Spleen (tissue), 11 donors: ENCODE data around the gene NLGN1. TPM values are rescaled to one million over a fixed set of nuclear protein-coding genes. Genes with fewer than 3 reads are reported as not detected.

ENCODE experiments used
- DNase-seq: peaks from one replicate; pipeline ENCODE4 v3.0.0-alpha.2; 2020
- H3K27ac ChIP-seq, 8 donors: fragments of 200-600 bp; sonication (generic) in 7 of 8; 1 replicate in 4 of 8; 2 replicates in 4 of 8; pipeline versions ENCODE4 v1.5.0 to v1.8.0; 2016 to 2021; ENCODE audit warnings: inconsistent platforms in 4 of 8, mild to moderate bottlenecking in 4 of 8, moderate library complexity in 1 of 8
- H3K27me3 ChIP-seq, 7 donors: fragments of 200-600 bp; sonication (generic) in 6 of 7; replicated peaks in 1 of 7; 1 replicate in 4 of 7; 2 replicates in 3 of 7; pipeline versions ENCODE4 v1.5.0 to v1.8.0; 2016 to 2021; ENCODE audit warnings: inconsistent platforms in 3 of 7, mild to moderate bottlenecking in 1 of 7
- H3K36me3 ChIP-seq, 6 donors: fragments of 200-600 bp; sonication (generic) in 5 of 6; 1 replicate in 4 of 6; 2 replicates in 2 of 6; pipeline versions ENCODE4 v1.5.0 to v1.8.0; 2016 to 2021; ENCODE audit warnings: inconsistent platforms in 2 of 6
- H3K4me1 ChIP-seq, 6 donors: fragments of 200-600 bp; sonication (generic) in 5 of 6; 1 replicate in 3 of 6; 2 replicates in 3 of 6; pipeline versions ENCODE4 v1.5.0 to v1.8.0; 2016 to 2021; ENCODE audit warnings: inconsistent platforms in 3 of 6
- H3K4me3 ChIP-seq, 8 donors: fragments of 200-600 bp; sonication (generic) in 7 of 8; 1 replicate in 4 of 8; 2 replicates in 4 of 8; pipeline versions ENCODE4 v1.5.0 to v1.8.0; 2016 to 2021; ENCODE audit warnings: inconsistent platforms in 4 of 8, mild to moderate bottlenecking in 4 of 8, moderate library complexity in 2 of 8
- H3K9me3 ChIP-seq, 8 donors: fragments of 200-600 bp; sonication (generic) in 7 of 8; 1 replicate in 4 of 8; 2 replicates in 4 of 8; pipeline versions ENCODE4 v1.5.0 to v1.8.0; 2016 to 2021; ENCODE audit warnings: inconsistent platforms in 4 of 8
- POLR2A ChIP-seq, 3 donors: fragments of 450-650 bp; IDR thresholded peaks; one replicate each; pipeline ENCODE4 v1.5.1; 2017; ENCODE audit warnings: antibody characterized with exemption in 3 of 3, mild to moderate bottlenecking in 1 of 3
- POLR2AphosphoS5 ChIP-seq, 3 donors: sonication (generic); formaldehyde crosslinking; IDR thresholded peaks; one replicate each; pipeline ENCODE4 v1.5.1; 2017; ENCODE audit warnings: antibody characterized with exemption in 3 of 3
- WGBS, 5 donors: extraction: QIAGEN DNeasy Blood & Tissue Kit in 3 of 5; methylation state at CpG; one replicate each; pipeline versions ENCODE4 v1.1.5 to v1.1.7; 2013 to 2018; 5-methylcytosine and 5-hydroxymethylcytosine counted together
- intact Hi-C: fragments of 100-400 bp; cut with DNase I; formaldehyde crosslinking; loops from one replicate; pipeline ENCODE4 v1.15.0; 2023; ENCODE audit warnings: low total_unique reads
- polyA plus RNA-seq, 3 donors: library from polyadenylated mRNA; stranded (reverse); fragments of 200-250 nt; gene quantifications; one replicate each; pipeline ENCODE4 v1.2.1, GENCODE V29; 2013
- total RNA-seq, 7 donors: library from RNA; depleted of rRNA in 3 of 7; stranded (reverse); fragments of >200 nt in 3 of 7; fragmentation: NEBNext Ultra II Directional in 4 of 7; extraction: Animal tissue kit (Norgen Biotek cat#: 25700) in 4 of 7; gene quantifications; one replicate each; pipeline versions ENCODE4 v1.1.0 to v1.2.1, GENCODE V29; 2016 to 2021
- TF ChIP-seq, protein P1 (sequence below), 11 experiments: fragments of 200-600 bp in 7 of 11; fragments of 450-650 bp in 4 of 11; sonication (generic) in 4 of 11; IDR thresholded peaks in 8 of 11; conservative IDR thresholded peaks in 3 of 11; 1 replicate in 7 of 11; 2 replicates in 4 of 11; pipeline versions ENCODE4 v1.4.0 to v1.8.0; 2016 to 2021; ENCODE audit warnings: antibody characterized with exemption in 11 of 11, inconsistent platforms in 4 of 11, mild to moderate bottlenecking in 1 of 11
- donor health status: healthy with polysubstance abuse.
- donor health status: DM: no; HTN: no; CAD: no; lungs with moderate emphysema.
- donor health status: DM: no; HTN: no; CAD: no.
- donor health status: Bipolar disorder and iron deficiency.
- donor health status: healthy.
- donor health status: DM: no; HTN: no; CAD: no.
- donor health status: DM: yes; HTN: yes; CAD: no.

NLGN1 gene
- total and polyA plus RNA-seq, 10 donors = 0.03 to 0.13 (median 0.03) TPM; not detected in 7

GRCh38 chr3:174253196-174253823, 855.8 kb downstream of the NLGN1 start:
- Histone ChIP-seq H3K4me1 (no peaks in the 10 kb centered on the region), H3K9me3 (peaks cover 0 to 13% (median 6%) of the 10 kb centered on the region in 8 donors), H3K4me3 (no peak overlapping the region), H3K36me3 (no peaks in the 10 kb centered on the region), H3K27me3 (no peaks in the 10 kb centered on the region), H3K27ac (no peak overlapping the region)
- intact Hi-C loops = no loop called here
- 69 to 78% (median 75%) methylated on average over 3 of the region's 3 CpGs for WGBS, 5 donors
- TF ChIP-seq POLR2AphosphoS5 (IDR thresholded peaks at IDR 0.05) (no peak), POLR2A (IDR thresholded peaks at IDR 0.05) (no peak)
- TF ChIP-seq, protein P1, sequence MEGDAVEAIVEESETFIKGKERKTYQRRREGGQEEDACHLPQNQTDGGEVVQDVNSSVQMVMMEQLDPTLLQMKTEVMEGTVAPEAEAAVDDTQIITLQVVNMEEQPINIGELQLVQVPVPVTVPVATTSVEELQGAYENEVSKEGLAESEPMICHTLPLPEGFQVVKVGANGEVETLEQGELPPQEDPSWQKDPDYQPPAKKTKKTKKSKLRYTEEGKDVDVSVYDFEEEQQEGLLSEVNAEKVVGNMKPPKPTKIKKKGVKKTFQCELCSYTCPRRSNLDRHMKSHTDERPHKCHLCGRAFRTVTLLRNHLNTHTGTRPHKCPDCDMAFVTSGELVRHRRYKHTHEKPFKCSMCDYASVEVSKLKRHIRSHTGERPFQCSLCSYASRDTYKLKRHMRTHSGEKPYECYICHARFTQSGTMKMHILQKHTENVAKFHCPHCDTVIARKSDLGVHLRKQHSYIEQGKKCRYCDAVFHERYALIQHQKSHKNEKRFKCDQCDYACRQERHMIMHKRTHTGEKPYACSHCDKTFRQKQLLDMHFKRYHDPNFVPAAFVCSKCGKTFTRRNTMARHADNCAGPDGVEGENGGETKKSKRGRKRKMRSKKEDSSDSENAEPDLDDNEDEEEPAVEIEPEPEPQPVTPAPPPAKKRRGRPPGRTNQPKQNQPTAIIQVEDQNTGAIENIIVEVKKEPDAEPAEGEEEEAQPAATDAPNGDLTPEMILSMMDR (IDR thresholded peaks at IDR 0.05 in 8 of 11, conservative IDR thresholded peaks at IDR 0.05 in 3 of 11) = no peak
- no peak for DNase-seq

GRCh38 chr3:174253940-174254339, 856.4 kb downstream of the NLGN1 start:
- Histone ChIP-seq H3K27ac (no peak overlapping the region), H3K27me3 (no peaks in the 10 kb centered on the region), H3K4me1 (no peaks in the 10 kb centered on the region), H3K9me3 (peaks cover 0 to 13% (median 6%) of the 10 kb centered on the region in 8 donors), H3K4me3 (no peak overlapping the region), H3K36me3 (no peaks in the 10 kb centered on the region)
- no peak for DNase-seq
- intact Hi-C loops = no loop called here
- TF ChIP-seq, protein P1 (IDR thresholded peaks at IDR 0.05 in 8 of 11, conservative IDR thresholded peaks at IDR 0.05 in 3 of 11) = no peak
- no peak for TF ChIP-seq POLR2AphosphoS5 (IDR thresholded peaks at IDR 0.05)
- no peak for TF ChIP-seq POLR2A (IDR thresholded peaks at IDR 0.05)
- 88 to 96% (median 93%) methylated on average over 4 of the region's 4 CpGs for WGBS, 5 donors

- no peaks in the 10 kb centered on the region for H3K36me3 ChIP-seq
- H3K27me3 ChIP-seq = no peaks in the 10 kb centered on the region
- no peak for TF ChIP-seq POLR2A (IDR thresholded peaks at IDR 0.05)
- TF ChIP-seq POLR2AphosphoS5 (IDR thresholded peaks at IDR 0.05) = no peak
- TF ChIP-seq, protein P1 (IDR thresholded peaks at IDR 0.05 in 8 of 11, conservative IDR thresholded peaks at IDR 0.05 in 3 of 11) = no peak
- no peaks in the 10 kb centered on the region for H3K4me1 ChIP-seq
- H3K27ac ChIP-seq = no peak overlapping the region
- intact Hi-C loops = no loop called here
- H3K9me3 ChIP-seq = peaks cover 0 to 13% (median 6%) of the 10 kb centered on the region in 8 donors
- no peak for DNase-seq
- WGBS, 5 donors = 85 to 96% (median 91%) methylated on average over 6 of the region's 6 CpGs
- no peak overlapping the region for H3K4me3 ChIP-seq
These were observed 857.9 kb downstream of the NLGN1 start for GRCh38 chr3:174255454-174255853.

GRCh38 chr3:174266476-174266875, 868.9 kb downstream of the NLGN1 start:
- no peak for DNase-seq
- Histone ChIP-seq H3K27me3 (no peaks in the 10 kb centered on the region), H3K9me3 (peaks cover 0 to 3% (median 0%) of the 10 kb centered on the region in 8 donors), H3K4me3 (no peak overlapping the region), H3K4me1 (no peaks in the 10 kb centered on the region), H3K36me3 (no peaks in the 10 kb centered on the region), H3K27ac (no peak overlapping the region)
- WGBS, 5 donors = 91 to 98% (median 91%) methylated on average over 2 of the region's 2 CpGs
- intact Hi-C loops = no loop called here
- TF ChIP-seq POLR2AphosphoS5 (IDR thresholded peaks at IDR 0.05) (no peak), POLR2A (IDR thresholded peaks at IDR 0.05) (no peak)
- TF ChIP-seq, protein P1 (IDR thresholded peaks at IDR 0.05 in 8 of 11, conservative IDR thresholded peaks at IDR 0.05 in 3 of 11) = no peak
